GM12864 (cell line): ENCODE results near the gene ACTRT3.
"Not testable (repeated sequence)": the region's sequence is repeated elsewhere in the genome, so short reads cannot be mapped to it uniquely, and the experiment has no call there.

Source experiments
- DNase-seq: peaks from one replicate; pipeline ENCODE4 v3.0.0-alpha.2; 2011; ENCODE audit warnings: low read depth
- H3K4me3 ChIP-seq: 2 replicates; pipeline ENCODE4 v1.5.1; 2011; ENCODE audit warnings: mild to moderate bottlenecking, low read depth, low read length, control low read depth
- TF ChIP-seq, protein P1 (sequence below): IDR thresholded peaks from 2 replicates; pipeline ENCODE4 v1.5.1; 2011; ENCODE audit warnings: low read depth, mild to moderate bottlenecking, moderate library complexity, low read length, control low read depth, inconsistent platforms; ENCODE audit errors: missing control alignments

Gene ACTRT3

DNA sequence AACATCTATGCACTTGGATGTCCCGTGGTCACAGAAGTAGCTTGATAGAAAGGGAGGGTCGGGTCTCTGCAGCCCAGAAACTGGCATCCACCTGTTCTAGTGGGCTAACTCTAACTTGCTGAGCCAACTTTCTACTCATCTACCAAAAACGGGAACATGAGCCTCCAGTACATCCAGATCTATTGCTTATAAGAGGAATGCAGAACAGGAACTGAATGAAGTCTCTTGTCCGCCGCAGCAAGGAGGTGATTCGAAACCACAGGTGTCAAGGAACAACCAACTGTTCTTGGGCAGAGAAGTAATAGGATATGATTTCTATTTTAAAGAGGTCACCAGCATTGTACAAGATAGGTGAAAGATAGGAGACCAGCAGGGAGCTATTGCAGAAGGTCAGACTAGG, 22.4 kb downstream of the ACTRT3 start:
- no peak overlapping the region for H3K4me3 ChIP-seq
- DNase-seq, result no peak
- TF ChIP-seq, protein P1, sequence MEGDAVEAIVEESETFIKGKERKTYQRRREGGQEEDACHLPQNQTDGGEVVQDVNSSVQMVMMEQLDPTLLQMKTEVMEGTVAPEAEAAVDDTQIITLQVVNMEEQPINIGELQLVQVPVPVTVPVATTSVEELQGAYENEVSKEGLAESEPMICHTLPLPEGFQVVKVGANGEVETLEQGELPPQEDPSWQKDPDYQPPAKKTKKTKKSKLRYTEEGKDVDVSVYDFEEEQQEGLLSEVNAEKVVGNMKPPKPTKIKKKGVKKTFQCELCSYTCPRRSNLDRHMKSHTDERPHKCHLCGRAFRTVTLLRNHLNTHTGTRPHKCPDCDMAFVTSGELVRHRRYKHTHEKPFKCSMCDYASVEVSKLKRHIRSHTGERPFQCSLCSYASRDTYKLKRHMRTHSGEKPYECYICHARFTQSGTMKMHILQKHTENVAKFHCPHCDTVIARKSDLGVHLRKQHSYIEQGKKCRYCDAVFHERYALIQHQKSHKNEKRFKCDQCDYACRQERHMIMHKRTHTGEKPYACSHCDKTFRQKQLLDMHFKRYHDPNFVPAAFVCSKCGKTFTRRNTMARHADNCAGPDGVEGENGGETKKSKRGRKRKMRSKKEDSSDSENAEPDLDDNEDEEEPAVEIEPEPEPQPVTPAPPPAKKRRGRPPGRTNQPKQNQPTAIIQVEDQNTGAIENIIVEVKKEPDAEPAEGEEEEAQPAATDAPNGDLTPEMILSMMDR, result no peak

DNA sequence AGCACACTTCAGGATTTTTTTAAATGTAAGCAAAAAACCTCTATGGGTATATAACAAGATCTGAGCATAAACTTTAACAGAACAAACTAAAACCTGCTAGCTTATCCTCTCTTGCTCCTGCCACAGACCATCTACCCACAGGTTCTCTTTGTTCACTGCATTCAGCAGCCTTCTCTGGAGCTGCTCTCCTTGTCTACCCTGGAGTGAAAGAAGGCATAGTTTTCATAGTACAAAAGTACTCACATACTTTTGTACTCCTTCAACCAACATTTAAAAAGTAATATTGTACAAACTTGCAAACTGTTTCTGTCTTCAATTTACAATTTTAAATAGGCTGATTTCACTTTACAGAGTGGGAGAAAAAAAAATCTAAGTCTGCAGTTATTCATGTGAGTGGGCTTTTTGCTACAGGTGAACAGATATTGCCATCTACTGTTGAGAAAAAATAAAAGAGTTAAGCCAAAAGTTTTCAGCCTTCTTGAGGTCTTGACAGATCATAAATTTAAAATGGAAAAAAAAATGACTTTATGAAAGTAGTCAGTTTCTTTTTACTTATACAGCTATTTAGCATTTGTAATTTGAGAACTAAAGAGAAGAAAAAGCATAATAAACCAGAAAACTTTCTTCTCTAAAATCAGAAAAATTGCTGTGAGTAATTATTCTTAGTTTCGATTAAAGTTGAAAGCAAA, 24.9 kb downstream of the ACTRT3 start:
- no peak for DNase-seq
- TF ChIP-seq, protein P1, result peak; percentile 25
- H3K4me3 ChIP-seq, result no peak overlapping the region

DNA sequence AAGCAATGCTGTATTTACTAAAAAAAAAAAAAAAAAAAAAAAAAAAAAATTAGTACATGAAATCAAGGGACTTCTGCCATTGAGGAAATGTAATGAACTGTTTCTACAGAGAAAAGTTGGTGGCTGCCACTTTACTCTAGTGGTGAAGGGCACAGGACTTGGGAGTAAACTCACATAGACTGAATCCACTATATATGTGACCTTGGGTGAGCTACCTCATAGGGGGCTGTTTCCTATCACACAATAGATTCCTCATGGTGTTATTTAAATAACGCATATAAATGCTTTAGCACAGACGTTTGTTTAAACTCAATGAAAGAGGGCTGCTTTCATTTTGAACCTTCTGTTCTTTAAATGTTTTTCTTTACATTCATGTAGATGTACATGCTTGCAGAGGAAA, 30.3 kb downstream of the ACTRT3 start:
- TF ChIP-seq, protein P1, result no peak
- no peak overlapping the region for H3K4me3 ChIP-seq
- no peak for DNase-seq

DNA sequence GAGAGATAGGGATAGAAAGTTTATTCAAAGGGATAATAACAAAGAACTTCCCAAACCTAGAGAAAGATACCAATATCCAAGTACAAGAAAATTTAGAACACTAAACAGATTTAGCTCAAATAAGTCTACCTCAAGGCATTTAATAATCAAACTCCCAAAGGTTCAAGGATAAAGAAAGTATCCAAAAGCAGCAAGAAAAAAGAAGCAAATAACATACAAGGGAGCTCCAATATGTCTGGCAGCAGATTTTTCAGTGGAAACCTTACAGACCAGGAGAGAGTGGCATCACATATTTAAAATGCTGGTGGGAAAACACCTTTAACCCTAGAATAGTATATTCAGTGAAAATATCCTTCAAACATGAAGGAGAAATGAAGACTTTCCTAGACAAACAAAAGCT, 37.5 kb downstream of the ACTRT3 start:
- H3K4me3 ChIP-seq, DNase-seq: not testable (repeated sequence)

DNA sequence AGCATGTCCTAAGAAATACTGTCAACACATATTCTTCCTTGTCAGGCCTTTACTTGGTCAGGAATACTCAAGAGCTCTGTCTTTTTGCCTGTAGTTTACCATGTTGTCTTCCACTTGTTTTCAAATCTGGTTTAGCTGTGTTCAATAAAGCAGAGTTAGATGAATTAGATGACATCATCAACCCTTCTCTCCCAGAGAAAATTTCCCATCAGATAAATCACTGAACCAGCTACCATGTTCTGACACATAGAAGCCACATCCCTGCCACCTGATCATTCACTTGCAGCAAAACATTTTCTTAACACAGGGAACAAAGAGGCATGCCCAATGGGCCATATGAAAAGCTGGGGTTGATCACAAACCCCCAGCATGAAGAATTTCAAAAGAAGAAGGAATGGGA, 46.6 kb downstream of the ACTRT3 start:
- no peak overlapping the region for H3K4me3 ChIP-seq
- TF ChIP-seq, protein P1, result no peak
- DNase-seq, result no peak

DNA sequence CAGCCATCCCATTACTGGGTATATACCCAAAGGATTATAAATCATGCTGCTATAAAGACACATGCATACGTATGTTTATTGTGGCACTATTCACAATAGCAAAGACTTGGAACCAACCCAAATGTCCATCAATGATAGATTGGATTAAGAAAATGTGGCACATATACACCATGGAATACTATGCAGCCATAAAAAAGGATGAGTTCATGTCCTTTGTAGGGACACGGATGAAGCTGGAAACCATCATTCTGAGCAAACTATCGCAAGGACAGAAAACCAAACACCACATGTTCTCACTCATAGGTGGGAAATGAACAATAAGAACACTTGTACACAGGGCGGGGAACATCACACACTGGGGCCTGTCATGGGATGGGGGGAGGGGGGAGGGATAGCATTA, 50.9 kb downstream of the ACTRT3 start:
- H3K4me3 ChIP-seq, DNase-seq: not testable (repeated sequence)
